ENCODE measurements around the gene MAML3.
A peak's percentile ranks its signal among the peaks of the same experiment; 100 is the strongest.
"Not testable (repeated sequence)": the region's sequence is repeated elsewhere in the genome, so short reads cannot be mapped to it uniquely, and the experiment has no call there.

The MAML3 gene

GRCh38 chr4:139951021-139951420 is 203.0 kb downstream of the MAML3 start:
- no peak overlapping the region for H3K4me3 ChIP-seq (ENCODE audit: low read depth, low read length)
- TF ChIP-seq, protein P1, sequence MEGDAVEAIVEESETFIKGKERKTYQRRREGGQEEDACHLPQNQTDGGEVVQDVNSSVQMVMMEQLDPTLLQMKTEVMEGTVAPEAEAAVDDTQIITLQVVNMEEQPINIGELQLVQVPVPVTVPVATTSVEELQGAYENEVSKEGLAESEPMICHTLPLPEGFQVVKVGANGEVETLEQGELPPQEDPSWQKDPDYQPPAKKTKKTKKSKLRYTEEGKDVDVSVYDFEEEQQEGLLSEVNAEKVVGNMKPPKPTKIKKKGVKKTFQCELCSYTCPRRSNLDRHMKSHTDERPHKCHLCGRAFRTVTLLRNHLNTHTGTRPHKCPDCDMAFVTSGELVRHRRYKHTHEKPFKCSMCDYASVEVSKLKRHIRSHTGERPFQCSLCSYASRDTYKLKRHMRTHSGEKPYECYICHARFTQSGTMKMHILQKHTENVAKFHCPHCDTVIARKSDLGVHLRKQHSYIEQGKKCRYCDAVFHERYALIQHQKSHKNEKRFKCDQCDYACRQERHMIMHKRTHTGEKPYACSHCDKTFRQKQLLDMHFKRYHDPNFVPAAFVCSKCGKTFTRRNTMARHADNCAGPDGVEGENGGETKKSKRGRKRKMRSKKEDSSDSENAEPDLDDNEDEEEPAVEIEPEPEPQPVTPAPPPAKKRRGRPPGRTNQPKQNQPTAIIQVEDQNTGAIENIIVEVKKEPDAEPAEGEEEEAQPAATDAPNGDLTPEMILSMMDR (conservative IDR thresholded peaks at IDR 0.05; ENCODE audit: low read depth, low read length): no peak

GRCh38 chr4:139950568-139950967 is 203.4 kb downstream of the MAML3 start:
- DNase-seq (ENCODE audit: low read depth): peak; percentile 87
- TF ChIP-seq, protein P1 (conservative IDR thresholded peaks at IDR 0.05; ENCODE audit: low read depth, low read length): no peak
- H3K4me3 ChIP-seq (ENCODE audit: low read depth, low read length): no peak overlapping the region

More at GRCh38 chr4:139951021-139951420, 203.0 kb downstream of the MAML3 start:
- peak; percentile 66 for DNase-seq (ENCODE audit: low read depth)

DNA sequence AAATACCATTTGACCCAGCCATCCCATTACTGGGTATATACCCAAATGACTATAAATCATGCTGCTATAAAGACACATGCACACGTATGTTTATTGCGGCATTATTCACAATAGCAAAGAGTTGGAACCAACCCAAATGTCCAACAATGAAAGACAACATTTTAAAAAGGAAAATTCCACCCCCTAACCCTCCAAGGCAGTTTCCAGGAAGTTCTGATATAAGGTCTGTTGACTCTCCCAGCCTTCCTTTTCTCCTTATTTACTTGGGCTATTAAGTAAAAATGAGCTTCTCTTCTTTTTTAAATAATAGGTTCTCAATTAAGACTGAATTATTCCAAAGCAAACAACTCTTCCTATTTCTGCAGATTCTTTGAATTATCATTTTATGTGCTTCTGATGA is 209.1 kb downstream of the MAML3 start:
- not testable (repeated sequence) for DNase-seq (ENCODE audit: low read depth); H3K4me3 ChIP-seq (ENCODE audit: low read depth, low read length)

GRCh38 chr4:139943277-139943676 is 210.7 kb downstream of the MAML3 start:
- TF ChIP-seq, protein P1 (conservative IDR thresholded peaks at IDR 0.05; ENCODE audit: low read depth, low read length): no peak
- DNase-seq (ENCODE audit: low read depth): no peak
- H3K4me3 ChIP-seq (ENCODE audit: low read depth, low read length): no peak overlapping the region

GRCh38 chr4:139942241-139942640 is 211.7 kb downstream of the MAML3 start:
- DNase-seq (ENCODE audit: low read depth): no peak
- H3K4me3 ChIP-seq (ENCODE audit: low read depth, low read length): no peak overlapping the region
- TF ChIP-seq, protein P1 (conservative IDR thresholded peaks at IDR 0.05; ENCODE audit: low read depth, low read length): no peak

DNA sequence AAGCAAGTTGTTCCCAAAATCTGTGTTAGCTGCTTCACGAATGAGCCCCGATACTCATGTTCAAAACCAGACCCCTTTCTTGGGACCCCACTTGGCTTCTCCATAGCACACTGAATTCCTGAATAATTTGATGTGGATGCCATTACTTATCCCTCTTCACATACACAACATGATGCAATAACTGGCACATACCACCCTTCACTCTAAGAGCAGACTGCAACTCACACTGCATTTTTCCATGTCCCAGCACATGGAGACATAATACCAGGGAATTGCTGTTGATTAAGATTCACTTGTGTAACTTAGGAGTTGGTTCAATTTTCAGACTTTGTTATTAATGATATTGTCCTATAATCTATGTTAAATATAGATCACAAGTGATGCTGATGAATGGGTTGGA is 213.4 kb downstream of the MAML3 start:
- DNase-seq (ENCODE audit: low read depth): no peak
- TF ChIP-seq, protein P1 (conservative IDR thresholded peaks at IDR 0.05; ENCODE audit: low read depth, low read length): no peak
- no peak overlapping the region for H3K4me3 ChIP-seq (ENCODE audit: low read depth, low read length)

DNA sequence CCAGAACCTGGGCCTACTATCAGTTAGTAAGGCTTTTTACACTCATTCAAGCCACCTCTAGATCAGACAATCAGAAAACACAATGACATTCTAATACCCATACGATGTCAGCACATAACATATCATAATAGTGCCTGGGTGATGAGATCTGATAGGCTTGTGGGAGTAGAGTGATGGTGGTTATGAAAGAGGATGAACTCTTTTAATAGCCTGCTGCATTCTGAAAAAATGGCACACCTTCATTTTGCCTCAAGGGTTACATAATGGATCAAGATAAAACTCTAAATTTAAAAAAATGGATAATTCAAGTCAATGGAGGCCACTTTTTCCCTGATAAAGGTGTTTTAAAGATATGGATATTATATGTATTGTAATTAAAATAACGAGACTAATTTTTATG is 215.6 kb downstream of the MAML3 start:
- TF ChIP-seq, protein P1 (conservative IDR thresholded peaks at IDR 0.05; ENCODE audit: low read depth, low read length): no peak
- no peak overlapping the region for H3K4me3 ChIP-seq (ENCODE audit: low read depth, low read length)
- DNase-seq (ENCODE audit: low read depth): no peak

GRCh38 chr4:139935911-139936310 is 218.1 kb downstream of the MAML3 start:
- H3K4me3 ChIP-seq (ENCODE audit: low read depth, low read length): no peak overlapping the region
- no peak for DNase-seq (ENCODE audit: low read depth)
- TF ChIP-seq, protein P1 (conservative IDR thresholded peaks at IDR 0.05; ENCODE audit: low read depth, low read length): no peak
